DMS153 treated with DMSO at 0.1 percent for 48 hours (cell line): ENCODE data around the gene STX10.

Experiments used
- DNase-seq: peaks from one replicate; lab custom pipeline; 2025; ENCODE audit not compliant: unreplicated experiment; lab: John Stamatoyannopoulos, UW

STX10 gene

GRCh38 chr19:13121551-13122274 lies 28.5 kb downstream of the STX10 start:
- no peak for DNase-seq

GRCh38 chr19:13120817-13121216 lies 29.4 kb downstream of the STX10 start:
- DNase-seq = no peak

GRCh38 chr19:13120031-13120430 lies 30.1 kb downstream of the STX10 start:
- DNase-seq = no peak

GRCh38 chr19:13119627-13120026 lies 30.5 kb downstream of the STX10 start:
- DNase-seq = no peak

- DNase-seq = no peak
These were observed 31.6 kb downstream of the STX10 start for GRCh38 chr19:13118424-13119193.

- peak; percentile 92 for DNase-seq
These were observed 32.3 kb downstream of the STX10 start, which contains the start of gene NACC1 for GRCh38 chr19:13117772-13118423. Gene NACC1, plus strand, starts transcription at chr19:13118264. Its CDS starts 16,944 bp downstream, at chr19:13135208.

- no peak for DNase-seq
These were observed 32.9 kb downstream of the STX10 start for GRCh38 chr19:13117176-13117771.

GRCh38 chr19:13116282-13117175 lies 33.6 kb downstream of the STX10 start, which contains the start of gene TRMT1:
Gene TRMT1, minus strand, starts transcription at chr19:13116740. Its CDS starts 341 bp downstream, at chr19:13116399.
- DNase-seq = peak; percentile 76

- no peak for DNase-seq
These were observed 34.3 kb downstream of the STX10 start for GRCh38 chr19:13115936-13116281.

- no peak for DNase-seq
These were observed 37.6 kb downstream of the STX10 start for GRCh38 chr19:13112555-13112954.

- no peak for DNase-seq
These were observed 40.0 kb downstream of the STX10 start for GRCh38 chr19:13110099-13110610.

GRCh38 chr19:13109361-13110098 lies 40.6 kb downstream of the STX10 start:
- DNase-seq = no peak

GRCh38 chr19:13104848-13105711 lies 45.1 kb downstream of the STX10 start:
- no peak for DNase-seq

GRCh38 chr19:13104360-13104847 lies 45.8 kb downstream of the STX10 start:
- no peak for DNase-seq

GRCh38 chr19:13103581-13104359 lies 46.4 kb downstream of the STX10 start:
- DNase-seq = no peak

- no peak for DNase-seq
These were observed 47.3 kb downstream of the STX10 start, which contains the start of gene LYL1 for GRCh38 chr19:13102666-13103580. Gene LYL1, minus strand, starts transcription at chr19:13102858. Its CDS starts 1,687 bp downstream, at chr19:13101171.

GRCh38 chr19:13102416-13102665 lies 47.8 kb downstream of the STX10 start:
- no peak for DNase-seq
